Measurements from ENCODE around the gene MAP4K5.
A peak's percentile ranks its signal among the peaks of the same experiment; 100 is the strongest.
"Not testable (repeated sequence)": the region's sequence is repeated elsewhere in the genome, so short reads cannot be mapped to it uniquely, and the experiment has no call there.

Gene MAP4K5

GRCh38 chr14:50541159-50541567 is 8.8 kb upstream of the MAP4K5 start:
- Mint-ChIP-seq H3K9me3 (ENCODE audit: low read depth) (no peaks in the 10 kb centered on the region), H3K4me3 (no peak overlapping the region)

GRCh38 chr14:50539051-50539450 is 6.7 kb upstream of the MAP4K5 start:
- no peak overlapping the region for H3K27ac Mint-ChIP-seq

More at GRCh38 chr14:50541159-50541567, 8.8 kb upstream of the MAP4K5 start:
- Mint-ChIP-seq H3K36me3 (peaks cover 4% of the 10 kb centered on the region), H3K27ac (no peak overlapping the region), H3K27me3 (no peaks in the 10 kb centered on the region), H3K4me1 (ENCODE audit: low read depth) (peaks cover 14% of the 10 kb centered on the region)

GRCh38 chr14:50538034-50538433 is 5.7 kb upstream of the MAP4K5 start:
- peaks cover 22% of the 10 kb centered on the region for H3K4me1 Mint-ChIP-seq (ENCODE audit: low read depth)
- not testable (repeated sequence) for H3K27ac Mint-ChIP-seq; H3K9me3 Mint-ChIP-seq (ENCODE audit: low read depth); H3K4me3 Mint-ChIP-seq; H3K36me3 Mint-ChIP-seq; H3K27me3 Mint-ChIP-seq

More at GRCh38 chr14:50539051-50539450, 6.7 kb upstream of the MAP4K5 start:
- Mint-ChIP-seq H3K27me3 (no peaks in the 10 kb centered on the region), H3K4me3 (no peak overlapping the region), H3K9me3 (ENCODE audit: low read depth) (no peaks in the 10 kb centered on the region), H3K4me1 (ENCODE audit: low read depth) (peaks cover 16% of the 10 kb centered on the region), H3K36me3 (peaks cover 4% of the 10 kb centered on the region)

GRCh38 chr14:50534997-50535396 is 2.6 kb upstream of the MAP4K5 start:
- Mint-ChIP-seq H3K4me3 (no peak overlapping the region), H3K36me3 (peaks cover 4% of the 10 kb centered on the region), H3K27me3 (no peaks in the 10 kb centered on the region), H3K27ac (no peak overlapping the region), H3K9me3 (ENCODE audit: low read depth) (no peaks in the 10 kb centered on the region), H3K4me1 (ENCODE audit: low read depth) (peaks cover 31% of the 10 kb centered on the region)

GRCh38 chr14:50534416-50534815 is 2.0 kb upstream of the MAP4K5 start:
- Mint-ChIP-seq H3K36me3 (peaks cover 4% of the 10 kb centered on the region), H3K4me3 (no peak overlapping the region), H3K27ac (no peak overlapping the region), H3K9me3 (ENCODE audit: low read depth) (no peaks in the 10 kb centered on the region), H3K4me1 (ENCODE audit: low read depth) (peaks cover 37% of the 10 kb centered on the region), H3K27me3 (no peaks in the 10 kb centered on the region)

- H3K4me3 Mint-ChIP-seq, result no peak overlapping the region
- H3K27me3 Mint-ChIP-seq, result no peaks in the 10 kb centered on the region
- peaks cover 4% of the 10 kb centered on the region for H3K36me3 Mint-ChIP-seq
- no peak overlapping the region for H3K27ac Mint-ChIP-seq
- no peaks in the 10 kb centered on the region for H3K9me3 Mint-ChIP-seq (ENCODE audit: low read depth)
- peaks cover 42% of the 10 kb centered on the region for H3K4me1 Mint-ChIP-seq (ENCODE audit: low read depth)
Observed at GRCh38 chr14:50533806-50534205, 1.4 kb upstream of the MAP4K5 start.

- H3K36me3 Mint-ChIP-seq, result peaks cover 4% of the 10 kb centered on the region
- no peaks in the 10 kb centered on the region for H3K27me3 Mint-ChIP-seq
- H3K27ac Mint-ChIP-seq, result peak overlapping the region; percentile 88
- H3K9me3 Mint-ChIP-seq (ENCODE audit: low read depth), result no peaks in the 10 kb centered on the region
- peak overlapping the region; percentile 92 for H3K4me3 Mint-ChIP-seq
- peaks cover 46% of the 10 kb centered on the region for H3K4me1 Mint-ChIP-seq (ENCODE audit: low read depth)
Observed at GRCh38 chr14:50533241-50533705, 904 bp upstream of the MAP4K5 start.

- Mint-ChIP-seq H3K9me3 (ENCODE audit: low read depth) (no peaks in the 10 kb centered on the region), H3K4me1 (ENCODE audit: low read depth) (peaks cover 50% of the 10 kb centered on the region), H3K27ac (peak overlapping the region; percentile 87), H3K4me3 (peak overlapping the region; percentile 92), H3K36me3 (peaks cover 7% of the 10 kb centered on the region), H3K27me3 (no peaks in the 10 kb centered on the region)
Observed at GRCh38 chr14:50531595-50532501, 521 bp downstream of the MAP4K5 start.

GRCh38 chr14:50530794-50531365 is 1.5 kb downstream of the MAP4K5 start:
- peak overlapping the region; percentile 87 for H3K27ac Mint-ChIP-seq
- H3K4me3 Mint-ChIP-seq, result peak overlapping the region; percentile 92

GRCh38 chr14:50530358-50530757 is 2.0 kb downstream of the MAP4K5 start:
- Mint-ChIP-seq H3K4me1 (ENCODE audit: low read depth) (peaks cover 59% of the 10 kb centered on the region), H3K27ac (peak overlapping the region; percentile 87), H3K27me3 (no peaks in the 10 kb centered on the region), H3K4me3 (peak overlapping the region; percentile 92), H3K9me3 (ENCODE audit: low read depth) (no peaks in the 10 kb centered on the region), H3K36me3 (peaks cover 5% of the 10 kb centered on the region)

More at GRCh38 chr14:50530794-50531365, 1.5 kb downstream of the MAP4K5 start:
- Mint-ChIP-seq H3K36me3 (peaks cover 5% of the 10 kb centered on the region), H3K4me1 (ENCODE audit: low read depth) (peaks cover 58% of the 10 kb centered on the region), H3K27me3 (no peaks in the 10 kb centered on the region), H3K9me3 (ENCODE audit: low read depth) (no peaks in the 10 kb centered on the region)

- Mint-ChIP-seq H3K27ac (peak overlapping the region; percentile 17), H3K36me3 (peaks cover 9% of the 10 kb centered on the region), H3K4me1 (ENCODE audit: low read depth) (peaks cover 67% of the 10 kb centered on the region), H3K27me3 (no peaks in the 10 kb centered on the region), H3K4me3 (peak overlapping the region; percentile 92), H3K9me3 (ENCODE audit: low read depth) (no peaks in the 10 kb centered on the region)
Observed at GRCh38 chr14:50529288-50530179, 2.8 kb downstream of the MAP4K5 start.

- Mint-ChIP-seq H3K9me3 (ENCODE audit: low read depth) (no peaks in the 10 kb centered on the region), H3K27me3 (no peaks in the 10 kb centered on the region), H3K4me1 (ENCODE audit: low read depth) (peaks cover 71% of the 10 kb centered on the region), H3K27ac (peak overlapping the region; percentile 51), H3K36me3 (peaks cover 15% of the 10 kb centered on the region), H3K4me3 (peak overlapping the region; percentile 30)
Observed at GRCh38 chr14:50528000-50528399, 4.4 kb downstream of the MAP4K5 start.

GRCh38 chr14:50524731-50525515 is 7.4 kb downstream of the MAP4K5 start:
- Mint-ChIP-seq H3K27ac (peak overlapping the region; percentile 90), H3K36me3 (peaks cover 15% of the 10 kb centered on the region), H3K4me3 (peak overlapping the region; percentile 56), H3K4me1 (ENCODE audit: low read depth) (peaks cover 73% of the 10 kb centered on the region), H3K27me3 (no peaks in the 10 kb centered on the region), H3K9me3 (ENCODE audit: low read depth) (no peaks in the 10 kb centered on the region)

GRCh38 chr14:50524060-50524459 is 8.3 kb downstream of the MAP4K5 start:
- Mint-ChIP-seq H3K9me3 (ENCODE audit: low read depth) (no peaks in the 10 kb centered on the region), H3K4me1 (ENCODE audit: low read depth) (peaks cover 68% of the 10 kb centered on the region), H3K27me3 (no peaks in the 10 kb centered on the region), H3K36me3 (peaks cover 15% of the 10 kb centered on the region), H3K27ac (peak overlapping the region; percentile 90), H3K4me3 (peak overlapping the region; percentile 40)
